ENCODE measurements around the gene FBH1. TPM values are rescaled to one million over a fixed set of nuclear protein-coding genes. Genes with fewer than 3 reads are reported as not detected.
"Not testable (repeated sequence)": the region's sequence is repeated elsewhere in the genome, so short reads cannot be mapped to it uniquely, and the experiment has no call there.

Gene FBH1
- total RNA-seq (2014; rRNA removed; shearing (Covaris generic)), result 59.3 and 93.3 TPM in 2 replicates

DNA sequence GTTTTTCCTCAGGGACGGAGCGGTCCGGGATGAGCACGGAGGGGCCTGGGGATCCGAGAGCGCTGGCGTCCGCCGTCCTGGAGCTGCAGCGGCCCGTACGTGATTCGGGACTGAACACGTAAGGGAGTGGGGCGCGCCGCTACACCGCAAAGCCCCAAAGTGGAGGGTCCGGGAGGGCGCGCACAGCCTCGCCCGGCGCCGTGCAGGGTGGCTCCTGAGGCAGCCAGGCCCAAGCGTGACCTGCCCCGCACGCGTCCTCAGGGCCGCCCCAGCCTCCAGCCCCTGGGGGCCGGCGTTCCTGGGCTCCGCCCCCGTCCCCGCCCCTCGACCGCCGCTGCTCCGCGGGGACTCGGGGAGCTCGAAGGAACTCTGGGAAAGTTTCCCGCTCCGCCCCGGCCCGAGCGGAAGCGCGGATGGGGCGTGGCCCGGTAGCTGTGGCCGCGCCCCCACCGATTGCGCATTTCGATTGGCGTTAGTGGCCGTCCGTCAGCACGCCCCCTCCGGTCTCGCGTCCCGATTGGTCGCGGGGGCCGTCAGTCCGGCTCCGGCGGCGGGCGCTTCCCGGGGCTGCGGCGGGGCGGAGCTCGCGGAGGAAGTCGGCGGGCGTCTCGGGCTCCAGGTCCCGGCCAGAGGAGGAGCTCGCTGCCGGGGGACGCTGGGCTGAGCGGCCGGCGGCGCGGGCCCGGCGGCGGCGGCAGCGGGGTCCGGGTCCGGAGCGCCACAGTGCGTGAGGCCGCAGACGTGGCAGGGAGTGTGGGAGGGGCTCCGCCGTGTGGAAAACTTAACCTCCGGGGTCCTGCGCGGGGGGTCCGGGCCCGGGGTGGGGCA lies at the start of gene FBH1, which contains the start of gene ANKRD16:
FBH1 (plus strand) TSS at position 620 of the 828 bp plus-strand sequence; CDS start at position 723, 103 bp downstream.
ANKRD16 (minus strand) TSS at position 270 of the 828 bp plus-strand sequence. CDS start 539 bp downstream, outside the sequence.
- Histone ChIP-seq H3K4me1 (replicated peaks) (peaks cover 18% of the 10 kb centered on the region), H3K36me3 (peaks cover 52% of the 10 kb centered on the region)

DNA sequence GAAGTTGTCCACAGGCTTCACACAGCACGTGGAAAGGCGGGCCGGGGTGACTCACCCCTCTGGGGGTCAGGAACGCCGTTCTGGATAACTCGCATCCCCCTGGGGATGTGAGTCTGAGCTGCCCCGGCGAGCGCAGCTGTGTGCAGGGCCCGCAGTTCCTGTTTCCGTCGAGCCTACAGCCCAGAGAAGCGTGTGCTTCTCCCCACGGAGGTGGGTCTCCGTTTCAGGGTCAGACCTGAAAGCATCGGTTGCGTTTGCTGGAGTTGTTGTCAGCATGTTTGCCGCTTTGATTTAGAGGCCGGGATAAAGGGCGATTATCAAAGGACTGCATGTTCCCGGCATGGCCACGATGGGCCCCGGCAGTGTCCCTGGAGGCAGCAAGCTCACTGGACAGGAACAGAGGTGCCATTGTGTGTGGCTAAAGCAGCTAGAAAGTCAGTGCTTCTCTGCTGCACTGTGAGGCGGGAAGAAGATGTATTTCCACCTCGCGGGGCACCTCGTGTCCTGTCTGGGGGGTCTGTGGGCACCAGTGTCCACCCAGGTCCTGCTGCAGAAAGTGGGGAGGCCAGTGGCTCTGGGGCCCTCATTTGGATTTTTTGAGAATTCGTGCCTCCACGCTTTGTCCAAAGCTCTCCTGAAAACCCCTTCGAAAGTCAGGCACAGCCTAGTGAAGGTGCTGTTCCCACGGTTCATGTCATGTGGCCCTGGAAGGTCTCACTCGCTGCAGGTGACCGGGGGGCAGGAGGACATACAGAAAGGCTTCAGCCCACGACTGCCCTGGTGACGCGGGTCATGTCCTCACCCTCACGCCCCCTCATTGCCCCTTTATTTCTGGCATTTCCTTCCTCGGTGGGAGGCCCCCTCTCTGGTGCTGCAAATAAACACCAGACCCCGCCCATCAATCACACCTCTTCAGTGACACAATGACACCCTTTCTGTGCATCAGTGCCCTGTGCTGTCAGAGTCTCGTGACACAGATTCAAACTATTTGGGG lies 49.4 kb upstream of the FBH1 start:
- Histone ChIP-seq H3K27ac (no peak overlapping the region), H3K27me3 (replicated peaks) (no peaks in the 10 kb centered on the region), H3K4me3 (no peak overlapping the region), H3K4me1 (replicated peaks) (no peaks in the 10 kb centered on the region), H3K36me3 (no peaks in the 10 kb centered on the region), H3K9me3 (replicated peaks) (no peaks in the 10 kb centered on the region)
- no peak for DNase-seq (ENCODE audit: low read depth in 1 of 2, low spot score in 2 of 2)

More for the DNA sequence above, at the start of gene FBH1, which contains the start of gene ANKRD16:
- Histone ChIP-seq H3K27ac (0 out of 2 replicates have a peak within 1 kb of the TSS, but pooled peaks have one; percentile 7), H3K27me3 (replicated peaks) (no peaks in the 10 kb centered on the region), H3K9me3 (replicated peaks) (0 out of 2 replicates have a peak, but pooled peaks cover 3% of the 10 kb centered on the region), H3K4me3 (peak within 1 kb of the TSS; percentile 70)
- DNase-seq (ENCODE audit: low read depth in 1 of 2, low spot score in 2 of 2), result peak; percentile 98 to 100

- Histone ChIP-seq H3K9me3 (replicated peaks) (no peaks in the 10 kb centered on the region), H3K4me1 (replicated peaks) (peaks cover 5% of the 10 kb centered on the region), H3K27me3 (replicated peaks) (no peaks in the 10 kb centered on the region), H3K27ac (no peak overlapping the region), H3K36me3 (no peaks in the 10 kb centered on the region), H3K4me3 (no peak overlapping the region)
- DNase-seq (ENCODE audit: low read depth in 1 of 2, low spot score in 2 of 2), result no peak
Measured at GRCh38 chr10:5841965-5842364, 48.1 kb upstream of the FBH1 start.

DNA sequence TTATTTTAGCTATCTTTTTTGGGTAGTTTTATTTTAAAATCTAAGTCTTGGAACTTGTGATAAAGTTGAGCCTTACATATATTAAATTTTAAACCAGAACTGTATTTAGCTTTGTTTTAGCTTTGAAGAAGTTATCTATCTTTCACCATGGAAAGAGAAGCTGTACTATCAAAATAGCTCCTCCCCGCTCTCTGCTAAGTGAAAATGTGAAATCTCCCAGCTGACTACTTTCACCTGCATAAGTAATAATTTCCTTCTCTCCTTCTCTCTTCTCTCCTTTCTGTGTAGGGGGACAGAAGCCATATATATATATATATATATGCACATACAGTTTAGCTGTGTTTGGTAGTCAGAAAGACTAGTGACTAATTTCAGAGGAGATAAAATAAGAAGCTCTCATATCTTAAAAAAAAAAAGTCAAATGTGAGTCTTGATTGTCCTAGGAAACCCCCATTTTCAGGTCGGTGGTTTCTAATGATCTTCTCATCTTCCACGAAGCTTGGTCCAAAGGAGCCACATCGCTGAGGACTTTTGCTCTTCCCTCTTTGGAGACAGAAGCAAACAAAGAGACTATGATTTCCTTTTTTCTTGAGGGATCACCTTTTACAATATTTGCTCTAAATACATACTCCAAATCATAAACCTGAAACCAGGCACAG lies 46.2 kb upstream of the FBH1 start:
- H3K4me1 ChIP-seq (replicated peaks), result peaks cover 5% of the 10 kb centered on the region
- H3K9me3 ChIP-seq (replicated peaks), result no peaks in the 10 kb centered on the region
- DNase-seq (ENCODE audit: low read depth in 1 of 2, low spot score in 2 of 2), result no peak
- H3K4me3 ChIP-seq, result no peak overlapping the region
- no peak overlapping the region for H3K27ac ChIP-seq
- no peaks in the 10 kb centered on the region for H3K36me3 ChIP-seq
- no peaks in the 10 kb centered on the region for H3K27me3 ChIP-seq (replicated peaks)

GRCh38 chr10:5844345-5845055 lies 45.5 kb upstream of the FBH1 start:
- Histone ChIP-seq H3K4me1 (replicated peaks) (peaks cover 5% of the 10 kb centered on the region), H3K9me3 (replicated peaks) (no peaks in the 10 kb centered on the region), H3K27ac (no peak overlapping the region), H3K36me3 (no peaks in the 10 kb centered on the region), H3K4me3 (no peak overlapping the region), H3K27me3 (replicated peaks) (no peaks in the 10 kb centered on the region)
- DNase-seq (ENCODE audit: low read depth in 1 of 2, low spot score in 2 of 2), result no peak

- not testable (repeated sequence) for H3K36me3 ChIP-seq; DNase-seq (ENCODE audit: low read depth in 1 of 2, low spot score in 2 of 2); H3K27me3 ChIP-seq (replicated peaks); H3K27ac ChIP-seq; H3K4me3 ChIP-seq; H3K4me1 ChIP-seq (replicated peaks); H3K9me3 ChIP-seq (replicated peaks)
Measured at GRCh38 chr10:5846667-5847066, 43.4 kb upstream of the FBH1 start.

DNA sequence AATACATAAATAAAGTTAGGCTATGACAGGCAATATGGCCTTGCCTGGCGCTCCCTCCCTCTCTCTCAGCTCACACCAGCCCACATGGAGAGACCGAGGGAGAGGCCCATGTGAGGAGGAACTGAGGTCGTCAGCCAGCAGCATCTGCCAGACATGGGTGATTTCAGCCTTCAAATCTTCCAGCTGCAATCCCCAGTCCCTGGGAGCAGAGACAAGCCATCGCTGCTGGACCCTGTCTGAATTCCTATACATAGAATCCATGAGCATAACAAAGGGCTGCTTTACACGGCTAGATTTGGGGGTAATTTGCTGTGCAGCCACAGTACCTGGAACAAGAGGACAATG lies 35.9 kb upstream of the FBH1 start:
- H3K4me3 ChIP-seq, result no peak overlapping the region
- no peaks in the 10 kb centered on the region for H3K9me3 ChIP-seq (replicated peaks)
- no peak overlapping the region for H3K27ac ChIP-seq
- no peaks in the 10 kb centered on the region for H3K27me3 ChIP-seq (replicated peaks)
- no peak for DNase-seq (ENCODE audit: low read depth in 1 of 2, low spot score in 2 of 2)
- H3K4me1 ChIP-seq (replicated peaks), result no peaks in the 10 kb centered on the region
- no peaks in the 10 kb centered on the region for H3K36me3 ChIP-seq

- H3K27me3 ChIP-seq (replicated peaks), result no peaks in the 10 kb centered on the region
- DNase-seq (ENCODE audit: low read depth in 1 of 2, low spot score in 2 of 2), result no peak
- H3K4me3 ChIP-seq, result no peak overlapping the region
- no peak overlapping the region for H3K27ac ChIP-seq
- peaks cover 2% of the 10 kb centered on the region for H3K4me1 ChIP-seq (replicated peaks)
- H3K36me3 ChIP-seq, result no peaks in the 10 kb centered on the region
- H3K9me3 ChIP-seq (replicated peaks), result peaks cover 3% of the 10 kb centered on the region; the same call in 1 of the 2 replicates
Measured at GRCh38 chr10:5855979-5856700, 33.9 kb upstream of the FBH1 start.

GRCh38 chr10:5856701-5857004 lies 33.4 kb upstream of the FBH1 start:
- Histone ChIP-seq H3K36me3 (no peaks in the 10 kb centered on the region), H3K27me3 (replicated peaks) (no peaks in the 10 kb centered on the region), H3K4me3 (no peak overlapping the region), H3K9me3 (replicated peaks) (peaks cover 3% of the 10 kb centered on the region; the same call in 1 of the 2 replicates), H3K4me1 (replicated peaks) (peaks cover 7% of the 10 kb centered on the region), H3K27ac (no peak overlapping the region)
- DNase-seq (ENCODE audit: low read depth in 1 of 2, low spot score in 2 of 2), result no peak

DNA sequence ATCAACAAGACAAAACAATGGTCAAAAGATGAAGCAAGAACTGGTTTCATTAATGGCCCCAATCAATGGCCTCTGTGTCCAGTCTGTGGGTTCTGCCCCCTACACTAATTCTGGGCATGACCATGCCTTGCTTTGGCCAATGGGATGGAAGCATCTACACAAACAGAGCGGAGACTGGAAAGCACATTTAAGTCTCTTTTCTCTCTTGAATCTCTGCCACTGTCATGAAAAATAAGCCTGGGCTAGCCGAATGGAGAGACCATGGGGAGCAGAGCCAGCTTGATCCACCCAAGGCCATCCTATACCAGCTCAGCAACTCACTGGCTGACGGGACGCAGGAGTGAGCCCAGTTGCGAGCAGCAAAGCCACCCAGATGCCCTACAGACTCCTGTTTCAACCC lies 31.2 kb upstream of the FBH1 start:
- H3K4me1 ChIP-seq (replicated peaks), result peaks cover 17% of the 10 kb centered on the region
- peaks cover 7% of the 10 kb centered on the region; the same call in 1 of the 2 replicates for H3K9me3 ChIP-seq (replicated peaks)
- DNase-seq (ENCODE audit: low read depth in 1 of 2, low spot score in 2 of 2), result no peak
- no peak overlapping the region for H3K27ac ChIP-seq
- no peaks in the 10 kb centered on the region for H3K36me3 ChIP-seq
- no peak overlapping the region for H3K4me3 ChIP-seq
- no peaks in the 10 kb centered on the region for H3K27me3 ChIP-seq (replicated peaks)

GRCh38 chr10:5860066-5860465 lies 30.0 kb upstream of the FBH1 start:
- H3K4me3 ChIP-seq, result no peak overlapping the region
- peak overlapping the region; percentile 90; the same call in 1 of the 2 replicates for H3K27ac ChIP-seq
- no peaks in the 10 kb centered on the region for H3K27me3 ChIP-seq (replicated peaks)
- peaks cover 17% of the 10 kb centered on the region for H3K4me1 ChIP-seq (replicated peaks)
- H3K36me3 ChIP-seq, result no peaks in the 10 kb centered on the region
- peaks cover 7% of the 10 kb centered on the region; the same call in 1 of the 2 replicates for H3K9me3 ChIP-seq (replicated peaks)
- no peak for DNase-seq (ENCODE audit: low read depth in 1 of 2, low spot score in 2 of 2)

GRCh38 chr10:5862360-5862961 lies 27.6 kb upstream of the FBH1 start:
- DNase-seq (ENCODE audit: low read depth in 1 of 2, low spot score in 2 of 2), result no peak
- no peaks in the 10 kb centered on the region for H3K36me3 ChIP-seq
- no peaks in the 10 kb centered on the region for H3K27me3 ChIP-seq (replicated peaks)
- H3K4me1 ChIP-seq (replicated peaks), result peaks cover 17% of the 10 kb centered on the region
- no peak overlapping the region for H3K4me3 ChIP-seq
- peak overlapping the region; percentile 90 for H3K27ac ChIP-seq
- peaks cover 7% of the 10 kb centered on the region; the same call in 1 of the 2 replicates for H3K9me3 ChIP-seq (replicated peaks)

All from SJSA1 (cell line).